ENCODE measurements around the gene PEX26.
"Not testable (repeated sequence)": the region's sequence is repeated elsewhere in the genome, so short reads cannot be mapped to it uniquely, and the experiment has no call there.

The PEX26 gene

GRCh38 chr22:18056807-18057474 lies 20.8 kb upstream of the PEX26 start:
- no peak for DNase-seq

GRCh38 chr22:18057568-18058209 lies 20.1 kb upstream of the PEX26 start:
- no peak for DNase-seq

DNA sequence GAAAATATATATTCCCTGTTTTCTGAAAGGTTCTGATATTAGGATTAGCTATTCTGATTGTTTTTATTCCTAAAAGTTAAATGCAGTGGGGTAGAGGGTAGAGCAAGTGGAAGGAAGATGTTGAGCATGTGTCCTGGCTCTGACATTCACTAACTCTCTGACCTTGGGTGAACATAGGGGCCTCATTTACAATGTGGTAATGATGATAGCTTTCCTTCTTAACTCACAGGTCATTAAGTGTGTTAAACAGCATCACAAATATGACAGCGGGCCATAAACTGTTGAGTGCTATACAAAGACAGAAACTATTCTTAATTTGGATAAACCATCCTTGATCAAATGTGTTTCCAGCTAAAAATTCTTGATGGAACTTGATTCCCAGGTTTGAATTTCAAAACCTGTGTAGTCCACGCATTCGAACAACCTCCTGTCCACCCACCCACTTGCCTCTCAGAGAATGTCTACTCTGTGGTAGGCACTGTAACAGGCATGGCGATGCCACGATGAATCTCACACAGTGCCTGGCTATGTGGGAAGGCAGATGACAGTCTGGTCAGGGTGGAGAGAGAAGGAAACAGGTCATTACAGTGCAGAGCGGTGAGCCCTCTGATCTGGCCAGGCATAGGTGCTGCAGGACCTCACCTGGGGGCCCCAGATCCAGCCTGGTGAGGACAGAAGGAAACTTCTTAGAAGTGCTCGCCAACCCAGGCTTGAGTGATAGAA lies 19.3 kb upstream of the PEX26 start:
- DNase-seq: no peak

DNA sequence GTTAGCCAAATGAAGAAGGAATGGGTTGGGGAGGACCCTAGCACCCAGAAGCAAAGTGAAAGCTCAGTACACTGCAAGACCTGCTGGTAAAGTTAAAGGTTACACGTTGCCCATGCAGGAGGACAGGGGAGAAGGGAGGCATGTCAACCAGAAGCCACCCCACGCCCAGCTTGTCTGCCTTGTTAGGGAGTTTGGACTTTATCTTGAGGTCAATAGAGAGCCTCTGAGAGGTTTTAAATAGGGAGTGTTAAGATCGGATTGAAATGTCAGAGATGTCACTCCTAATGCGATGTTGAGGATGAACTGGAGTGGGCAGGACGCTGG lies 18.7 kb upstream of the PEX26 start:
- no peak for DNase-seq

- DNase-seq: no peak
Observed at GRCh38 chr22:18059473-18059872, 18.3 kb upstream of the PEX26 start.

DNA sequence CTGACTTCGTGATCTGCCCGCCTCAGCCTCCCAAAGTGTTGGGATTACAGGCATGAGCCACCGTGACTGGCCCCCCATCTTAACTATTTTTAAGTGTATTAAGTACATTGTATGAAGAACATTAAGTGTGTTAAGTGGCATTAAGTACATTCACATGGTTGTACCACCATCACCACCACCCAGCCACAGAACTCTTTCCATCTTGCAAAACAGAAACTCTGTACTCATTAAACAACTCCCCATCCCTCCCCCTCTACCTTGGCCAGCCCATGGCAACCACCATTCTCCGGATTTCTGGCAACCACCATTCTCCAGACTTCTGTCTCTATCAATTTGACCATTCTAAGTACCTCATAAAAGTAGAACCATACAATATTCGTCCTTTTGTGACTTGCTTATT lies 17.8 kb upstream of the PEX26 start:
- DNase-seq: no peak

GRCh38 chr22:18060646-18061620 lies 16.9 kb upstream of the PEX26 start:
- no peak for DNase-seq

DNA sequence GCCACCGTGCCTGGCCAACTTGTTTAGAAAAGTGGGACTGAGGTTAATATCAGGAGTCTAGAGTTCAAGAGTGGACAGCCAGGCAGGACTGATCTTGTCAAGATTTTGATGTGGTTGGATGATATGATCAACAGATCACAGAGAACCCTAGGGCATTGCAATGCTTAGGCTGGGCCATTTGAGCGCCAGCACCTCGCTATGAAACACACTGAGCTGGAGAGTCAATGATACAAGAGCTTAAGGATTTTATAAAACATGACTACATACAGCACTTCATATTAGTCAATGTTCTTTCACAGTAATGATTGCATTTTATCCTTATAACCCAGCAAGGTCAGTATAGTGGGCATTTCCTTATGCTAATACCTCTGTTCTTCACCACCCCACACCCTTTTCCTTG lies 15.4 kb upstream of the PEX26 start:
- no peak for DNase-seq

DNA sequence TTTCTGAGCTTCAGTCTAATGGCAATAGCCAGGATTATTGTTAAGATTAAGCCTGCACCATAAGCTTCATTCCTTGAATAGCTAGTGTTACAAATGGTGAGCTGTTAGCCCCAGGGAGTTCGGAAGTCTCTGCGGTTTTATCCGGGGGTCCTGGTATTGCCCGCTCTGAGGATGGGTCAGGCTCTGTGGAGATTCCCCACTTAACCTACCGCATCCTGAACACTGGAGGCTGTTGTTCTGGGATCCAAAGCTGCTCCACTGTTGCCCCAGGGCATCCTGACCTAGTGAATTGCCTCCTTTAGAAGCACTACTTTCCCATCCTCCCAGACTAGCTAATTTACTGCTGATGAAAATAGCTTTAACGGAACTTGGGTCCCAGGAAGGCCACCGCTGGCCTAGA lies 14.5 kb upstream of the PEX26 start:
- no peak for DNase-seq

GRCh38 chr22:18063715-18064114 lies 14.1 kb upstream of the PEX26 start:
- DNase-seq: not testable (repeated sequence)

- no peak for DNase-seq
Observed at GRCh38 chr22:18064636-18065035, 13.2 kb upstream of the PEX26 start.

GRCh38 chr22:18065256-18065655 lies 12.5 kb upstream of the PEX26 start:
- DNase-seq: no peak

- DNase-seq: no peak
Observed at GRCh38 chr22:18066181-18066859, 11.5 kb upstream of the PEX26 start.

DNA sequence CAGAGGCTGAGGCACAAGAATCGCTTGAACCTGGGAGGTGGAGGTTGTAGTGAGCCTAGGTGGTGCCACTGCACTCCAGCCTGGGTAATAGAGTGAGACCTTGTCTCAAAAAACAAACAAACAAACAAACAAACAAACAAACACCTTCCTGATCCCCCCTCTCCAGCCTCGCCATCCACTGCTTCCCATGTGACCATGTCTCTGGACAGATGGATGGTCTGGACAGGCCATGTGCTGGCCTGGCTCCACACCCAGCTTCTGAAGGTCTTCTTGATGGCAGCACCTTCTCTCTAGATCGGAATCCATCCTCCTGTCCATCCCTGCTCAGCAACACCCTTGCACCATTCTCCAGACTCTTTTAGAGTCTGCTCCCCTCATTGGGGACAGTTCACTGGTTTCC lies 10.7 kb upstream of the PEX26 start:
- no peak for DNase-seq

DNA sequence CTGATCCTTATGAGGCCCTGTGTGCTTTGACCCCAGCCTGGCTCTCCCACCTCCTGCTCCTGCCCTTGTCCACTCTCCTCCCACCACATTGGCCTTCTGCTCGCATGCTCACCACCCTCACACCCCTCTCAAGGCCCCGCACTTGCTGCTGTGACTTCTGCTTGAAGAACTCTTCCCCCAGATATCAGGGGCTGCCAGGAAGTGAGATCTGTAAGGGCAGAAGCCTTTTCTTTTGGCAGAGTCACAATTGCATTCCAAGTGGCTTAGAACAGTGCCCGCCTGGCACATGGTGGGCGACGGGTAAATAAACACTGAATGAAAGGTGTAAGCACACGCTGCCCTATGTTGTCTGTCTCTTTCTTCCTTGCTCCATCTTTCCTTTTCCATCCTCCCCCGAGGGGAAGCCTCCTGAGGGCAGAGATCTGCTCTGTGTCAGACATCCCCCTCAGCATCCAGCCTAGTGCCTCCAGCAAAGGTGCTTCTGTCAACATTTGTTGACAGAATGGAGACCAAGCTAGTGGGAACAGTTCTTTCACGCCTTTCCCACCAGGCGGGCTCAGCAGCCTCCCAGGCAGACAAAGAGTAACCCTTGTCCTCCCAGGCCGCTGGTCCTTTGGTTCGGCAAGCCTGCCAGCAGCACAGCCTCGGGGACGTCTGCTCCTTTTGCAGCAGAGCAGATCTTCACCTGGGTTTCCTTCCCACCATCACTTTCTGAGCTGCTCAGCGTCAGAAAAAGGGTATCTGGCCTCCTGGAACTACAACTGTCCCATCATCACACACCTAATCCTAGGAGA lies 10.0 kb upstream of the PEX26 start:
- DNase-seq: no peak

- no peak for DNase-seq
Observed at GRCh38 chr22:18068381-18068988, 9.3 kb upstream of the PEX26 start.

GRCh38 chr22:18069041-18069440 lies 8.7 kb upstream of the PEX26 start:
- no peak for DNase-seq

GRCh38 chr22:18070041-18070440 lies 7.7 kb upstream of the PEX26 start:
- no peak for DNase-seq

DNA sequence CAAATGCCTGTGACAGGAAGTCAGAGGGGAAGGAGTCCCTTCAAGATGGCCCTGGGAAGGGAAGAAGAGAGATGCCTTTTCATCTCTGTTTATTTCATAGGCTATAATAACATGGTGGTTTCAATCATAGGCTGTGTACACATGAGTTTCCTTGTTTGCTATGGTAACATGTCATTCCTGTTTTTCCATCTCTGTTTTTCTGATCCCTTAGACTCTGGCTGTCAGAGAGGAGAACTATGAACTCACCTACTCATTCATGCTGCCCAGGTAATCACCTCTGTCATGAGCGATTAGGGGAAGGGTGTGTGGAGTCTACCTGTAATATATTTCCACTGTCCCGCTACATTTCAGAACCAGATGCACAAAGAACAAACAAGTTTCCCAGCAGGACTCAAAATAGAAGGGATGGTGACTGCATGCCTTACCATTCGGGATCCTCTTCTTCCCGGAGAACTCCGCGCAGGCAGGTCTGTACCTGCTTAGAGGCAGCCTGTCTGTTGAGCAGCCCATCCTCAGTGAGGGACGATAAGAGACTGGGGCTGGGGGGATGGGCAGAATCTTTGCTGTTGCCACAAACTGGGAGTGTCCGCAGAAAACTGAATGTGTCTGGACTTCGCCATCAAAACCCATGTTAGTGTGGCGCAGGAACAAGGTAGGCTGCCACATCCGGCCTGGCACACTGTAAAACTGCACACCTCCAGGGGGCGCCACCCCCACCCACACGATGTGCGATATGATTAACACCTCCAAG lies 7.1 kb upstream of the PEX26 start:
- DNase-seq: no peak

- not testable (repeated sequence) for DNase-seq
Observed at GRCh38 chr22:18071307-18071967, 6.4 kb upstream of the PEX26 start.
